Measurements from ENCODE around the gene SLK. TPM values are rescaled to one million over a fixed set of nuclear protein-coding genes. Genes with fewer than 3 reads are reported as not detected.

The SLK gene
- total RNA-seq, 3 donors from 2014 or later, result 45.7 to 75.8 (median 46.7) TPM

DNA sequence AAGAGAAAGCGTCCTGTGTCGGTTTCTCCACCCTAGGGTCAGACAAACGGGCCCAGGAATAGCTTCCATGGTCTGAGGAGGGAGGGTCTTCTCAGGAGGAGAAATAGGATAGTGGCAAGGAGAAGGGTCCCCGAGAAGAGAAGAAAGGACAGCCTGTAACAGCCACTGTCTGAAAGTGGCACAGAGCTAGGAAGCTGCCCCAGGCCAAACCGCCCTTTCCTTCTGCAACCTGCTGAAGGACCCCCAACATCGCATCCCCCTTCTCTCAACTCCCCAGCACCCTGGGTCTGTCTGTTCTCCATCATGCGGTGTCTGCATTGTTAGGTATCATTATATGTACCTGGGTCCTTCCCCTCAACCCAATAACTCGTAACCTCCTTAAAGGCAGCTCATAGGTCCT lies 71.6 kb downstream of the SLK start:
- intact Hi-C loops (cut with DNase I, micrococcal nuclease), result no loop called here
- ATAC-seq (no peak), DNase-seq (no peak)
- TF ChIP-seq, protein P1, sequence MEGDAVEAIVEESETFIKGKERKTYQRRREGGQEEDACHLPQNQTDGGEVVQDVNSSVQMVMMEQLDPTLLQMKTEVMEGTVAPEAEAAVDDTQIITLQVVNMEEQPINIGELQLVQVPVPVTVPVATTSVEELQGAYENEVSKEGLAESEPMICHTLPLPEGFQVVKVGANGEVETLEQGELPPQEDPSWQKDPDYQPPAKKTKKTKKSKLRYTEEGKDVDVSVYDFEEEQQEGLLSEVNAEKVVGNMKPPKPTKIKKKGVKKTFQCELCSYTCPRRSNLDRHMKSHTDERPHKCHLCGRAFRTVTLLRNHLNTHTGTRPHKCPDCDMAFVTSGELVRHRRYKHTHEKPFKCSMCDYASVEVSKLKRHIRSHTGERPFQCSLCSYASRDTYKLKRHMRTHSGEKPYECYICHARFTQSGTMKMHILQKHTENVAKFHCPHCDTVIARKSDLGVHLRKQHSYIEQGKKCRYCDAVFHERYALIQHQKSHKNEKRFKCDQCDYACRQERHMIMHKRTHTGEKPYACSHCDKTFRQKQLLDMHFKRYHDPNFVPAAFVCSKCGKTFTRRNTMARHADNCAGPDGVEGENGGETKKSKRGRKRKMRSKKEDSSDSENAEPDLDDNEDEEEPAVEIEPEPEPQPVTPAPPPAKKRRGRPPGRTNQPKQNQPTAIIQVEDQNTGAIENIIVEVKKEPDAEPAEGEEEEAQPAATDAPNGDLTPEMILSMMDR (IDR thresholded peaks at IDR 0.05), result no peak
- H3K36me3 ChIP-seq (ENCODE audit: low read depth), result no peaks in the 10 kb centered on the region
- H3K9me3 ChIP-seq, result no peaks in the 10 kb centered on the region
- no peaks in the 10 kb centered on the region for H3K4me1 ChIP-seq (ENCODE audit: low read depth)
- no peak overlapping the region for H3K4me3 ChIP-seq

DNA sequence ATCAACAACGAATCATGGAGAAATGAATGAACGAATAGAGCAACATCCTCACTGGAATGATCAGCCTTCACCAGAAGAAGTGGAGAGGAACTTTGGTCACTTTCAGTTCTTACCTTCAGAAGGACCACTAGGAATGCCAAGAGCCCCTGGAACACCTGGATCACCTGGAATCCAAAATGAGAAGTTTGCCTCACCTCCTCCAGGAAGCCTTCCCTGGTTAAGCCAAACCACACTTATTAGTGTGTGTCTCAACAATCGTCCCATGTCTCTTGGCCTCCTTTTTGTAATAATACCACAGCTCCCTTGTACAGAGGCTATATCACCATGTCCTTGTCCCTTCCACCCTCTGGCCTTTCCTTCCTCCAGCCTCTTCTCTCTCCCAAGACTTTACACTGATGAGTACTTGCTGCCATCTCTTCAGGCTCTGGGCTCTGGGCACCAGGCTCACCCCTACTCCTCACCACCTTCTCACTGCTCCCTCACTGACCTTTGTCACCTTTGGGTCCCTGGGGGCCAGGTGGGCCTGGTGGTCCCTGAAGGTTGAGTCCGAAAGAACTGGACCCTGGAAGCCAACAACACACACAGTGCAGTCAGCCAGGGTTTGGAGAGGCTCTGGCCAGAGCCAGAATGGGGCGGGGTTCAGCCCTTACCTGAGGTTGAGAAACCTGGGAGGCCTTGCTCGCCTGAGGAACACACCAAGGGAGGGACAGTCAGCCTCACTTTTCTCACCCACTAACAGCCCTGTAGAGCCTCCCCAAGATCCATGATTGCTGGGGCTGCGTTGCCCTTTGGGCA lies 72.2 kb downstream of the SLK start:
- H3K36me3 ChIP-seq (ENCODE audit: low read depth), result no peaks in the 10 kb centered on the region
- intact Hi-C loops (cut with DNase I, micrococcal nuclease), result no loop called here
- no peaks in the 10 kb centered on the region for H3K4me1 ChIP-seq (ENCODE audit: low read depth)
- ATAC-seq (no peak), DNase-seq (no peak)
- TF ChIP-seq, protein P1 (IDR thresholded peaks at IDR 0.05), result no peak
- H3K4me3 ChIP-seq, result no peak overlapping the region
- no peaks in the 10 kb centered on the region for H3K9me3 ChIP-seq

DNA sequence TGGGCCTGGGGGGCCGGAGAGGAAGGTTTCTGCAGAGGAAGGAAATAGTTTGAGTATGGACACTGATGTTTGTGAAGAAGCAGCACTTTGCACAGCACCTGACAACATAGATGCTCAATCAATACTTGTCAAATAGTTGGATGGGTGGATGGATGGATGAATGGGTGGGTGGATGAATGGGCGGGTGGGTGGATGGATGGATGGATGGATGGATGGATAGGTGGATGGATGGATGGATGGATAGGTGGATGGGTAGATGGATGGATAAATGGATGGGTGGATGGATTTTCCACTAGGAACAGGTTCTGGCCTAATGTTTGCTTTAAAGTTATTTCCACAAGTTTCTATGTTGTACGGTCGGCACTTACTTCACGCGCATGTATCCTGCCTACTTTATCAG lies 73.4 kb downstream of the SLK start:
- H3K4me3 ChIP-seq, result no peak overlapping the region
- intact Hi-C loops (cut with DNase I, micrococcal nuclease), result no loop called here
- H3K4me1 ChIP-seq (ENCODE audit: low read depth), result no peaks in the 10 kb centered on the region
- no peak for DNase-seq
- no peak for ATAC-seq
- TF ChIP-seq, protein P1 (IDR thresholded peaks at IDR 0.05), result no peak
- no peaks in the 10 kb centered on the region for H3K36me3 ChIP-seq (ENCODE audit: low read depth)
- H3K9me3 ChIP-seq, result no peaks in the 10 kb centered on the region

DNA sequence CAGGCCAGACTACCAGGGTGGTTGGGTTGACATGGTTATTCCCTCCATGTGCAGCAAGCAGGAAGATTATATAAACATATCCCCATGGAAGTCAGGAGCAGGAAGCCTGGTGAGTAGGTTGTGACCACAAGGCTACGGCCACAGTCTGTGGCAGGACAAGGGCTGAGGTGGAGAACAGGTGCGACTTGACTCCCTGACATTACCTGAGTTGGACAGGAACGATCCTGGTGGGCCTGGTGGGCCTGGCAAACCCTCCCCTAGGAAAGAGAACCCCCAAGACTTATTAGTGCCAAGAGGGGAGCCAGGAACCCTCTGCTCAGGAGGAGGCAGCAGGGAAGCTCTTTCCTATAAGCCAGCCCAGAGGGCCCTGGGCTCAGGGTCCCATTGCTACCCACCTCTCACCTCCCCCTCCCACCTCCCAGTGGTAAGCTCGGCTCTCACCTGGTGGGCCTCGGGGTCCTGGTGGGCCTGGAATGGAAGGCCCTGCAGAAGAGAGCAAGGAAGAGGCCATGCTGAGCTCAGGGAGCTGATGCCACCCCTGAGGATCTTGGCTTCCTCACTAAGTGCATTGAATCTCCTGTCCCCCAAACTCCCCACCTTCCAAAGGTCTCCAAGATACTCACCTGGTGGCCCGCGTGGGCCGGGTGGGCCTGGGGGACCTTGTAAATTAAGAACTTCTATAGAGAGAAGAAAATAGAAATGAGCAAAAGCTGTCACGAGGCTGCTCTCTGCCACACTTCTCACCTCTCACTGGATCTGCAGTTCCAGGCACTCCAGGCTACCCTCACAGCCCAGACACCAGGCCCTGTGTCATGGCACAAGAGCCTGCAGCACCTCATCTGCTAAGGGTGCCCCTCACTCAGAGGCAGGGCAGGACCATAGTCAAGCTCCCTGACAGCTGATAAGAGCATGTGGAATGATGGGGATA lies 74.2 kb downstream of the SLK start:
- no peak overlapping the region for H3K4me3 ChIP-seq
- intact Hi-C loops (cut with DNase I, micrococcal nuclease), result no loop called here
- H3K9me3 ChIP-seq, result no peaks in the 10 kb centered on the region
- DNase-seq (no peak), ATAC-seq (no peak)
- no peaks in the 10 kb centered on the region for H3K4me1 ChIP-seq (ENCODE audit: low read depth)
- TF ChIP-seq, protein P1 (IDR thresholded peaks at IDR 0.05), result no peak
- no peaks in the 10 kb centered on the region for H3K36me3 ChIP-seq (ENCODE audit: low read depth)

DNA sequence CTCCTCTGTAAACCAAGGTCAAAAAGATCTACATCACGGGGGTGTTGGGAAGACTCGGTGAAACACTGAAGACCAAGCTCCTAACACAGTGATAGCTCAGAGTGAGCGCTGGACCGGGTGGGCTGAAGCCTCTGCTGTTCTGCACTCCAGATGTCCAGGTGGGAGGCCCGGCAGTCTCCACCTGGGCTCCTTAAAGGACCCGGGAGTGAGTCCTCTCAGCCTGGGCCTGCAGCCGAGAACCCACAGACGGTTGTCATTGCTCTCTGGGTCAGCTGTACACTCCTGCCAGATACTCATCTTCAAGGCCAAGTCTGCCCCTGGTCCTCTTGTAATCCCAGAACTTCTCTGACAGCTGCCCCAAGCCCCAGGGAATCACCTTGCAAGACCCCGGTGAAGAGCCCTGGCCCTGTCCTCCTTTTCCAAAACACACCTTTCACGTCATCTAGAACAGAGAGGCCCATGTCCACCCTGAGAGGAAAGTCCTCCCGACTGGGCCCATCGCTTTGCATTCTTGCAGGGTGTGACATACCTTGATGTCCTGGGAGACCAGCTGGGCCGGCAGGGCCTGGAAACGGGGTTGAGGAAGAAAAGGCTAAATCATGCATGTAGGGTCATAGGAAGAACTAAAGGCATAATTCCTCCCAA lies 75.1 kb downstream of the SLK start:
- no peaks in the 10 kb centered on the region for H3K9me3 ChIP-seq
- H3K4me1 ChIP-seq (ENCODE audit: low read depth), result no peaks in the 10 kb centered on the region
- intact Hi-C loops (cut with DNase I, micrococcal nuclease), result no loop called here
- no peaks in the 10 kb centered on the region for H3K36me3 ChIP-seq (ENCODE audit: low read depth)
- no peak overlapping the region for H3K4me3 ChIP-seq
- ATAC-seq, result no peak
- no peak for DNase-seq
- TF ChIP-seq, protein P1 (IDR thresholded peaks at IDR 0.05), result no peak
